ENCODE measurements around the gene CCDC28B. TPM values are rescaled to one million over a fixed set of nuclear protein-coding genes. Genes with fewer than 3 reads are reported as not detected.
A peak's percentile ranks its signal among the peaks of the same experiment; 100 is the strongest.

CCDC28B gene
- total and polyA plus RNA-seq, 2 of the 13 experiments (the other 11 are each of a cell fraction or from before 2014, with no cell fraction given), result 2.6 to 3.5 TPM

- TF ChIP-seq ZNF18 (CRISPR knock-in tag; IDR thresholded peaks at IDR 0.05; ENCODE audit: insufficient replicate concordance) (no peak), XRCC5 (optimal IDR thresholded peaks at IDR 0.05; ENCODE audit: low read length) (peak; percentile 46), KDM6A (CRISPR knock-in tag; IDR thresholded peaks at IDR 0.05; ENCODE audit: low read depth) (peak; percentile 96), ZNF574 (CRISPR knock-in tag; IDR thresholded peaks at IDR 0.05) (peak; percentile 77), FOXP1 (IDR thresholded peaks at IDR 0.05) (no peak), FOXP1 (CRISPR knock-in tag; IDR thresholded peaks at IDR 0.05) (peak; percentile 72), DR1 (CRISPR knock-in tag; IDR thresholded peaks at IDR 0.05) (no peak), HHEX (CRISPR knock-in tag; IDR thresholded peaks at IDR 0.05) (0 out of 2 replicates have a peak, but pooled peaks have one; percentile 40), MXD1 (CRISPR knock-in tag; IDR thresholded peaks at IDR 0.05) (no peak), KDM3A (CRISPR knock-in tag; IDR thresholded peaks at IDR 0.05; ENCODE audit: low read depth) (peak; percentile 79; the same call in 1 of the 2 replicates), CCDC6 (CRISPR knock-in tag; IDR thresholded peaks at IDR 0.05) (0 out of 2 replicates have a peak, but pooled peaks have one; percentile 46), ZNF235 (CRISPR knock-in tag; IDR thresholded peaks at IDR 0.05; ENCODE audit: borderline replicate concordance) (no peak), ZNF180 (CRISPR knock-in tag; IDR thresholded peaks at IDR 0.05; ENCODE audit: borderline replicate concordance, low read depth) (no peak), TAF1 (CRISPR knock-in tag; IDR thresholded peaks at IDR 0.05) (no peak; the same call in 1 of the 2 replicates), ZBTB2 (CRISPR knock-in tag; IDR thresholded peaks at IDR 0.05; ENCODE audit: low read depth) (no peak), HNF4G (IDR thresholded peaks at IDR 0.05; ENCODE audit: borderline replicate concordance, low read depth, low read length) (peak; percentile 74; the same call in 1 of the 2 replicates), HNF4G (CRISPR knock-in tag; IDR thresholded peaks at IDR 0.05; ENCODE audit: borderline replicate concordance, low read depth) (peak; percentile 68; the same call in 1 of the 2 replicates), CERS6 (CRISPR knock-in tag; IDR thresholded peaks at IDR 0.05) (no peak), NKX3-1 (CRISPR knock-in tag; IDR thresholded peaks at IDR 0.05) (no peak), ZNF777 (CRISPR knock-in tag; IDR thresholded peaks at IDR 0.05) (no peak), ZNF230 (CRISPR knock-in tag; IDR thresholded peaks at IDR 0.05) (peak; percentile 85; the same call in 1 of the 2 replicates), HOXD1 (CRISPR knock-in tag; IDR thresholded peaks at IDR 0.05) (no peak), CBX1 (IDR thresholded peaks at IDR 0.05; ENCODE audit: low read depth) (peak; percentile 23), REPIN1 (CRISPR knock-in tag; IDR thresholded peaks at IDR 0.05; ENCODE audit: borderline replicate concordance, low read depth) (peak; percentile 78; the same call in 1 of the 2 replicates), RORA (CRISPR knock-in tag; IDR thresholded peaks at IDR 0.05) (no peak)
These were observed 49.6 kb downstream of the CCDC28B start (continued) for GRCh38 chr1:32249831-32250525.
